CD4-positive, CD25-positive, alpha-beta regulatory T cell (primary cell): Measurements from ENCODE around the gene YARS2. TPM values are rescaled to one million over a fixed set of nuclear protein-coding genes. Genes with fewer than 3 reads are reported as not detected.

ENCODE experiments used
- ATAC-seq, 2 donors: fragments of 150-1000 bp; cut with Tn5 transposase; one replicate each; pipeline ENCODE4 v1.10.0; 2021; ENCODE audit warnings: low read depth in 2 of 2, moderate number of reproducible peaks in 2 of 2, moderate library complexity in 1 of 2
- DNase-seq, 3 donors: peaks; one replicate each; pipeline versions ENCODE4 v3.0.0 to v3.0.0-alpha.2; 2012 to 2022; ENCODE audit warnings: mixed read lengths in 1 of 3
- H3K27ac ChIP-seq: one replicate; pipeline ENCODE4 v1.7.0; 2013; ENCODE audit warnings: mild to moderate bottlenecking, low read length; ENCODE audit not compliant: insufficient read depth, poor library complexity, severe bottlenecking
- H3K27me3 ChIP-seq: one replicate; pipeline ENCODE4 v1.7.0; 2013; ENCODE audit warnings: low read length; ENCODE audit not compliant: control insufficient read depth, insufficient read depth
- H3K36me3 ChIP-seq: one replicate; pipeline ENCODE4 v1.7.0; 2013; ENCODE audit warnings: mild to moderate bottlenecking, low read length, moderate library complexity; ENCODE audit not compliant: control insufficient read depth, insufficient read depth
- H3K4me1 ChIP-seq: 2 replicates; pipeline ENCODE4 v1.7.0; 2013; ENCODE audit warnings: mild to moderate bottlenecking, low read length; ENCODE audit not compliant: insufficient read depth, control insufficient read depth, poor library complexity, severe bottlenecking
- H3K4me3 ChIP-seq: one replicate; pipeline ENCODE4 v1.7.0; 2013; ENCODE audit warnings: low read depth, mild to moderate bottlenecking, low read length, moderate library complexity
- H3K9me3 ChIP-seq, 2 experiments: 1 replicate in 1 of 2; 2 replicates in 1 of 2; pipeline ENCODE4 v1.7.0; 2013; ENCODE audit warnings: low read length in 2 of 2, mild to moderate bottlenecking in 1 of 2, moderate library complexity in 1 of 2; ENCODE audit not compliant: control insufficient read depth in 2 of 2
- H3K27ac Mint-ChIP-seq, 3 donors: one replicate each; pipeline ENCODE4 v1.8.0; 2020 to 2022; ENCODE audit warnings: mild to moderate bottlenecking in 3 of 3, mixed read lengths in 3 of 3, moderate library complexity in 2 of 3
- H3K27me3 Mint-ChIP-seq: one replicate; pipeline ENCODE4 v1.8.0; 2022; ENCODE audit warnings: mild to moderate bottlenecking, mixed read lengths
- H3K36me3 Mint-ChIP-seq: one replicate; pipeline ENCODE4 v1.8.0; 2020; ENCODE audit warnings: mixed read lengths
- H3K4me1 Mint-ChIP-seq, 4 donors: one replicate each; pipeline ENCODE4 v1.8.0; 2020 to 2022; ENCODE audit warnings: mixed read lengths in 4 of 4, mild to moderate bottlenecking in 1 of 4
- H3K4me3 Mint-ChIP-seq, 4 donors: one replicate each; pipeline ENCODE4 v1.8.0; 2020 to 2022; ENCODE audit warnings: mild to moderate bottlenecking in 4 of 4, mixed read lengths in 4 of 4, moderate library complexity in 3 of 4
- H3K9me3 Mint-ChIP-seq, 7 donors: one replicate each; pipeline ENCODE4 v1.8.0; 2020 to 2022; ENCODE audit warnings: mixed read lengths in 7 of 7, mild to moderate bottlenecking in 3 of 7, moderate library complexity in 2 of 7
- polyA plus RNA-seq, 4 donors: library from polyadenylated mRNA; unstranded; fragments of 300-500 nt; fragmentation: Illumina TruSeq; gene quantifications; one replicate each; pipeline ENCODE4 v1.2.3, GENCODE V29; 2021
- total RNA-seq: library from RNA; stranded (reverse); gene quantifications from one replicate; pipeline ENCODE4 v1.2.3, GENCODE V29; 2022

The YARS2 gene
- total and polyA plus RNA-seq, 5 donors from 2014 or later: 15.9 to 20.6 (median 17.7) TPM

GRCh38 chr12:32785557-32785956, 29.9 kb upstream of the YARS2 start:
- Histone ChIP-seq H3K36me3 (no peaks in the 10 kb centered on the region), H3K4me1 (no peaks in the 10 kb centered on the region), H3K27ac (no peak overlapping the region), H3K4me3 (no peak overlapping the region), H3K27me3 (no peaks in the 10 kb centered on the region), H3K9me3 (no peaks in the 10 kb centered on the region)
- Mint-ChIP-seq H3K36me3 (no peaks in the 10 kb centered on the region), H3K27me3 (no peaks in the 10 kb centered on the region), H3K9me3 (peaks cover 0 to 1% (median 0%) of the 10 kb centered on the region in 7 donors), H3K27ac (no peak overlapping the region), H3K4me3 (no peak overlapping the region), H3K4me1 (no peaks in the 10 kb centered on the region)
- ATAC-seq: no peak
- no peak for DNase-seq

GRCh38 chr12:32783029-32783428, 27.3 kb upstream of the YARS2 start:
- Mint-ChIP-seq H3K4me1 (no peaks in the 10 kb centered on the region), H3K27me3 (peaks cover 11% of the 10 kb centered on the region), H3K36me3 (no peaks in the 10 kb centered on the region), H3K4me3 (no peak overlapping the region), H3K9me3 (peaks cover 0 to 1% (median 0%) of the 10 kb centered on the region in 7 donors), H3K27ac (no peak overlapping the region)
- Histone ChIP-seq H3K4me3 (no peak overlapping the region), H3K4me1 (no peaks in the 10 kb centered on the region), H3K27me3 (no peaks in the 10 kb centered on the region), H3K27ac (no peak overlapping the region), H3K36me3 (no peaks in the 10 kb centered on the region), H3K9me3 (no peaks in the 10 kb centered on the region)
- no peak for DNase-seq
- no peak for ATAC-seq

- Mint-ChIP-seq H3K36me3 (no peaks in the 10 kb centered on the region), H3K4me1 (no peaks in the 10 kb centered on the region), H3K4me3 (no peak overlapping the region), H3K27me3 (peaks cover 16% of the 10 kb centered on the region), H3K27ac (no peak overlapping the region), H3K9me3 (no peaks in the 10 kb centered on the region)
- Histone ChIP-seq H3K4me3 (no peak overlapping the region), H3K4me1 (no peaks in the 10 kb centered on the region), H3K9me3 (no peaks in the 10 kb centered on the region), H3K27ac (no peak overlapping the region), H3K36me3 (no peaks in the 10 kb centered on the region), H3K27me3 (no peaks in the 10 kb centered on the region)
- ATAC-seq (no peak), DNase-seq (no peak)
Observed at GRCh38 chr12:32780071-32780470, 24.4 kb upstream of the YARS2 start.

GRCh38 chr12:32777691-32778175, 22.0 kb upstream of the YARS2 start:
- Histone ChIP-seq H3K4me1 (no peaks in the 10 kb centered on the region), H3K27me3 (no peaks in the 10 kb centered on the region), H3K9me3 (no peaks in the 10 kb centered on the region), H3K27ac (no peak overlapping the region), H3K36me3 (no peaks in the 10 kb centered on the region), H3K4me3 (no peak overlapping the region)
- no peak for ATAC-seq
- Mint-ChIP-seq H3K4me3 (no peak overlapping the region), H3K27ac (no peak overlapping the region), H3K27me3 (peaks cover 21% of the 10 kb centered on the region), H3K4me1 (no peaks in the 10 kb centered on the region), H3K9me3 (no peaks in the 10 kb centered on the region), H3K36me3 (no peaks in the 10 kb centered on the region)
- DNase-seq: no peak

- Histone ChIP-seq H3K36me3 (no peaks in the 10 kb centered on the region), H3K4me1 (no peaks in the 10 kb centered on the region), H3K27me3 (no peaks in the 10 kb centered on the region), H3K9me3 (no peaks in the 10 kb centered on the region), H3K27ac (no peak overlapping the region), H3K4me3 (no peak overlapping the region)
- H3K4me1 Mint-ChIP-seq: no peaks in the 10 kb centered on the region
- H3K27me3 Mint-ChIP-seq: peaks cover 21% of the 10 kb centered on the region
- no peaks in the 10 kb centered on the region for H3K36me3 Mint-ChIP-seq
- H3K4me3 Mint-ChIP-seq: no peak overlapping the region
- no peaks in the 10 kb centered on the region for H3K9me3 Mint-ChIP-seq
- DNase-seq (no peak), ATAC-seq (no peak)
- H3K27ac Mint-ChIP-seq: no peak overlapping the region
Observed at GRCh38 chr12:32777159-32777558, 21.5 kb upstream of the YARS2 start.

GRCh38 chr12:32776258-32776657, 20.6 kb upstream of the YARS2 start:
- H3K36me3 Mint-ChIP-seq: no peaks in the 10 kb centered on the region
- Histone ChIP-seq H3K4me3 (no peak overlapping the region), H3K27me3 (no peaks in the 10 kb centered on the region), H3K9me3 (no peaks in the 10 kb centered on the region), H3K27ac (no peak overlapping the region), H3K36me3 (no peaks in the 10 kb centered on the region), H3K4me1 (no peaks in the 10 kb centered on the region)
- no peak for ATAC-seq
- no peaks in the 10 kb centered on the region for H3K4me1 Mint-ChIP-seq
- H3K27ac Mint-ChIP-seq: no peak overlapping the region
- H3K4me3 Mint-ChIP-seq: no peak overlapping the region
- DNase-seq: no peak
- no peaks in the 10 kb centered on the region for H3K9me3 Mint-ChIP-seq
- H3K27me3 Mint-ChIP-seq: peaks cover 21% of the 10 kb centered on the region

- no peaks in the 10 kb centered on the region for H3K9me3 Mint-ChIP-seq
- peaks cover 17% of the 10 kb centered on the region for H3K27me3 Mint-ChIP-seq
- no peak overlapping the region for H3K27ac Mint-ChIP-seq
- Histone ChIP-seq H3K9me3 (no peaks in the 10 kb centered on the region), H3K4me1 (no peaks in the 10 kb centered on the region), H3K4me3 (no peak overlapping the region), H3K27me3 (no peaks in the 10 kb centered on the region), H3K27ac (no peak overlapping the region), H3K36me3 (no peaks in the 10 kb centered on the region)
- DNase-seq (no peak), ATAC-seq (no peak)
- H3K4me3 Mint-ChIP-seq: no peak overlapping the region
- H3K36me3 Mint-ChIP-seq: no peaks in the 10 kb centered on the region
- H3K4me1 Mint-ChIP-seq: no peaks in the 10 kb centered on the region
Observed at GRCh38 chr12:32773691-32774090, 18.0 kb upstream of the YARS2 start.

- H3K4me1 Mint-ChIP-seq: no peaks in the 10 kb centered on the region
- H3K9me3 ChIP-seq: no peaks in the 10 kb centered on the region
- H3K27ac Mint-ChIP-seq: no peak overlapping the region
- ATAC-seq (no peak), DNase-seq (no peak)
- H3K4me1 ChIP-seq: no peaks in the 10 kb centered on the region
- no peaks in the 10 kb centered on the region for H3K36me3 Mint-ChIP-seq
- peaks cover 2% of the 10 kb centered on the region for H3K27me3 ChIP-seq
- no peak overlapping the region for H3K4me3 ChIP-seq
- no peak overlapping the region for H3K4me3 Mint-ChIP-seq
- H3K27me3 Mint-ChIP-seq: peaks cover 15% of the 10 kb centered on the region
- no peaks in the 10 kb centered on the region for H3K36me3 ChIP-seq
- peaks cover 0 to 1% (median 0%) of the 10 kb centered on the region in 7 donors for H3K9me3 Mint-ChIP-seq
- H3K27ac ChIP-seq: no peak overlapping the region
Observed at GRCh38 chr12:32770141-32770540, 14.4 kb upstream of the YARS2 start.
